GM12872 (cell line): ENCODE measurements around the gene PLA2G7.

Source experiments
- TF ChIP-seq, protein P1 (sequence below): IDR thresholded peaks from 3 replicates; pipeline ENCODE4 v1.5.1; 2011; ENCODE audit warnings: low read depth, mild to moderate bottlenecking, low read length, moderate library complexity; ENCODE audit not compliant: insufficient read depth

The PLA2G7 gene

DNA sequence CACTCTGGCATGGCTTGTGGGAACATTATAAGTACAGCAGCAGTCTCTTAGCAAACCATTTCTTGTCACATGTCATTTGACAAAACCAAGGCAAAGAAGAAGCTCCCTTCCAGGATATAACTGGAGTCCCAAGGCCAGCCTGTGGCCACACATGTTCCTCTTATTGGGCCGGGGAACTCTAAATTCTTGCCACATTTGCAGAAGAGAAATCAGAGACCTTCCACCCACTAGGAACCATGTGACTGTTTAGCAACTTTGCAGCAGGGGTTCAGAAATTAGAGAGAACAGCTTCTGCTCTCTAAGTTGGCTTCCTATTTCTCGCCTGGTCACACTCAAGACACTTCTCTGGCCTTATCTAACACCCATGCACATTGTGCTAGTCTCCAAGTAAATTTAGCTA, 37.6 kb upstream of the PLA2G7 start:
- TF ChIP-seq, protein P1, sequence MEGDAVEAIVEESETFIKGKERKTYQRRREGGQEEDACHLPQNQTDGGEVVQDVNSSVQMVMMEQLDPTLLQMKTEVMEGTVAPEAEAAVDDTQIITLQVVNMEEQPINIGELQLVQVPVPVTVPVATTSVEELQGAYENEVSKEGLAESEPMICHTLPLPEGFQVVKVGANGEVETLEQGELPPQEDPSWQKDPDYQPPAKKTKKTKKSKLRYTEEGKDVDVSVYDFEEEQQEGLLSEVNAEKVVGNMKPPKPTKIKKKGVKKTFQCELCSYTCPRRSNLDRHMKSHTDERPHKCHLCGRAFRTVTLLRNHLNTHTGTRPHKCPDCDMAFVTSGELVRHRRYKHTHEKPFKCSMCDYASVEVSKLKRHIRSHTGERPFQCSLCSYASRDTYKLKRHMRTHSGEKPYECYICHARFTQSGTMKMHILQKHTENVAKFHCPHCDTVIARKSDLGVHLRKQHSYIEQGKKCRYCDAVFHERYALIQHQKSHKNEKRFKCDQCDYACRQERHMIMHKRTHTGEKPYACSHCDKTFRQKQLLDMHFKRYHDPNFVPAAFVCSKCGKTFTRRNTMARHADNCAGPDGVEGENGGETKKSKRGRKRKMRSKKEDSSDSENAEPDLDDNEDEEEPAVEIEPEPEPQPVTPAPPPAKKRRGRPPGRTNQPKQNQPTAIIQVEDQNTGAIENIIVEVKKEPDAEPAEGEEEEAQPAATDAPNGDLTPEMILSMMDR: no peak

DNA sequence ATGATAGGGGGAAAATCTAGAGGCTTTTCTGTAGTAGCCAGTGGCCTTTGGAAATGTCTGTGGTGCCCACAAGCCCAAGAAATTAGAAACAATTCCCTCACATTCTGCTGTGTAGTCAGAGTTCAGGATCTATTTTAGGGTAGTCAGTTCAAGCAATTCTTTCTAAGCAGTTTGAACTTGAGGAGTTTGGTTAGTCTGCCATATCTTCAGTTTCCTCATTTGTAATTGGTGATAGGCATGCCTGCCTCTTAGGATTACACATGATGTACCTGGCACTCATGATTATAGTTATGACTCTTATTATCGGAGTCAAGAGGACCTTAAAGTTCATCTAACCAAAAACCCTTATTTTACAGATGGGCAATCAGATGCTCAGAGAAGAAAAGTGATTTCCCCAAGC, 36.8 kb upstream of the PLA2G7 start:
- TF ChIP-seq, protein P1: no peak

DNA sequence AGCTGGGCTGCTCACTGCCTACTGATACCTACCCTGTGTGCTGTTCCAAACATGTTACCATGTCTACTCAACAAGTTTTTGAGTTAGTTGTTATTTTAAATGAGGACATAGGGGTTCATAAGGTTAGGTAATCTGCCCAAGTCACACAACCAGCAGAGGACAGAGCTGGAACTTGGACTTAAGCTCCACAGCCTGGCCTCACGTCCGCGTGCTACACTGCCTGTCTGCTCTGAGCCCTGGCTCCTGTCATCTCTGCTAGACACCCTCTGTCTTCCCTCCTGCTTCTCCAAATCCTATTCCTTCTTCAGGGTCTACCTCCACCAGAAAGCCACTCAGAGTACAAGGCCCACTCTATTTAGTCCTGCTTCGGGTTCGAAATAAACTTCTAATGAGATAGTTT, 29.8 kb upstream of the PLA2G7 start:
- TF ChIP-seq, protein P1: no peak

DNA sequence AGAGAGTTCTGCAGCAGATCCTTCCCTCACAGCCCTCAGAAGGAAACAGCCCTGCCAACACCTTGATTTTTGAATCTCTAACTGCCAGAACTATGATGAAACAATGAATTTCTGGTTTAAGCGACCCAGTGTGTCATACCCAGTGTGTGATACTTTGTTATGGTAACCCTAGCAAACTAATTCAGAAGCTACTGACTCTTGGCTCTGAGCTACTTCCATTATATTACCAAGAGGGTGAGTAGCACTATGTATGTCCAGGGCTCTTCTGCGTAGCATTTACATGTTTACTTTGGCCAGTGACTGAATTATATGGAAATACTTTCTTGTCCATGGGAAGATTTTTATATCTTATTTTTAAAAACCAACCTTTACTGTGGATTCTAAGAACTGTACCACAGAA, 28.3 kb upstream of the PLA2G7 start:
- TF ChIP-seq, protein P1: no peak

DNA sequence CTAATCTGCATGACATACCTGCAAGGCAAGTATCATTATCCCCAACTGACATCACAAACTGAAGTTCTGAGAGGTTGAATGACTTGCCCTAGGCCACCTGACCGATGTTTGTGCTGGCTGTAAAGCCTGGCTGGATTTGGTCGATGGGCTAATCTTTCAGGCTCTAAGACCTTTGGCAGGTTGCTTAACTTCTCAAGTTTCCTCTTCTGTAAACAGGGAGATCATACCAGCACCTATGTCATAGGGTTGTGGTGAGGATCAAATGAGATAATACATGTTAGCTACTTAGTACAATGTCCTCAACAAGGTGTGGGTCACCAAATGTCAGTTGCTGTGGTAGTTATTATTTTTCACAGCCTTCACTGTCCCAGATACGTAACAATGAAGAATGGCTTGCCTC, 25.8 kb upstream of the PLA2G7 start:
- TF ChIP-seq, protein P1: no peak

DNA sequence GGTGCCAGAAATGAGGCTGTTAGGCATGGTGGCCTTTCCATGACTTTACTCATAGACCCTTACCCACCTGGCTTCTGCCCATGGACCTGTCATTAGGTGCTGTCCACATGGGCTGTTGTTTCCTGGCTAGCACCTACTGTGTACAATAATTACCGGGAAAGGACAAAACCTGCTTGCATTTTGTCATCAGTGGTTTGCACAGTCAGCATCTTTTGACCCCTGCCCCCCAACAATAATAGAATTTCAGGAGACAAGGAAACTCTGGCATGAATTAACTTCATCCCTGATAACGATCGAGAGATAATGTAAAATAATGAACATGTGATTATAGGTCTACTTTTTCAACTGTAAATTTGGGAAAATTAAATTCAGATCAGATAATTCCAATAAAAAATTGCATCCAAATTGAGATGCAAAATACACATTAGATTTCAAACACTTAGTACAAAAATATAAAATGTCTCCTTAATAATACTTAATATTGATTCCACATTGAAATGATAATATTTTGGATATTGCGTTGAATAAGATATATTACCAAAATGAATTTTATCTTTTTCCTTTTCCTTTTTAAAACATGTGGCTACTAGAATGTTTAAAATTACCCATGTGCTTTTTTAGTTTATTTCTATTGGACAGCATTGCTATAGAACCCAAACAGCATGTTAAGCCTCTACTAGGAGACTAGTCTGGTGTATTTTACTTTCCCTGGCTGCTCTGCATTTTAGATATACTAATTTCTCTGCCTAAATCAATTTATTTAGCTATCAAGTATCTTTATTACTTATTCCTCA, 24.0 kb upstream of the PLA2G7 start:
- TF ChIP-seq, protein P1: no peak

DNA sequence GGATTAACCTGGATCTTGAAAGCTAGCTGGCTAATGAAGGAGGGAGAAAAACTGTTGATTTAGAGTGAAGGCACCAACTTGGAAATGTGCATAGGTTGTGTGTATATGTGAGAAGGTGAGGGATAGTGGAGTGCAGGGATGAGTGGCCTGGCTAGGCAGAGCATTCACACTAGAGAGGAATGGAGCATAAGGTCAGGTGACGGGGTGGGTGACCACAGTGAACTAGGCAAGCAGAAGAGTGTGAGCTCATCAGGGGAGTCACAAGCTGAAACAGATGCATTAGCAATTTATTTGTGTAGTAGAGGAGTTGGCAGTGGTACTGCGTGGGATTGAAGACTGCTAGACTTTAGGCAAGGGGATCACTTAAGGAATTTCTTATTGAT, 22.0 kb upstream of the PLA2G7 start:
- TF ChIP-seq, protein P1: no peak
